ENCODE data around the gene NUBP1.
"Not testable (repeated sequence)": the region's sequence is repeated elsewhere in the genome, so short reads cannot be mapped to it uniquely, and the experiment has no call there.

Gene NUBP1

DNA sequence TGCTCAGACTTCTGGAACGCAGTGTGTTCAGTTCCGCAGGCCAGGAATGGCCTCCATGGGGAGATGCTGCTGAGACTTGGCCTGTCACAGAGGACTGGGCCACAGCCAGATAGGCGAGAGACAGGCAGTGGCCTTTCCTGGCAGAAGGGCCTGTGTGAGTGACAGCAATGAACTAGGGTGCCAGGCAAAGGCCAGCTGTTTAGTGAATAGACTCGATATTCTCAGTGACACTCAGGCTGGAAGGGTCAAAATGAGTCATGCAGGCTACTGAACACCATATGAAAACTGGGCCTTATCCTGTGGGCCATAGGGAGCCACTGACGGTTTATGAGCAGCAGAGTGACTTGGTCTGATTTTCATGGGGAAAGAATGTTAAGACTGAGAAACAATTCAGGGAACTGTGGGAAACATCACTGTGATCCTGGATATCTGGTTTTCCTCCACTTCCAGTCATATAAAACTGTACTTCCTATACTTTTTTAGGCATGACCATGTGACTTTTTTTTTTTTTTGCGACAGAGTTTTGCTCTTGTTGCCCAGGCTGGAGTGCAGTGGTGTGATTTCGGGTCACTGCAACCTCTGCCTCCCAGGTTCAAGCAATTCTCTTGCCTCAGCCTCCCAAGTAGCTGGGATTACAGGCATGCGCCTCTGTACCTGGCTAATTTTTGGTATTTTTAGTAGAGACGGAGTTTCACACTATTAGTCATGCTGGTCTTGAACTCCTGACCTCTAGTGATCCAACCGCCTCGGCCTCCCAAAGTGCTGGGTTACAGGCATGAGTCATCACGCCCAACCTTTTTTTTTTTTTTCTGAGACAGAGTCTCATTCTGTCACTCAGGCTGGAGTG is 5.2 kb upstream of the NUBP1 start:
- no peaks in the 10 kb centered on the region for H3K36me3 ChIP-seq (ENCODE audit: insufficient read depth, low read depth, low read length)
- H3K9ac ChIP-seq (ENCODE audit: low read depth, low read length) = no peak overlapping the region
- H3K27me3 ChIP-seq (ENCODE audit: insufficient read depth, low read length) = no peaks in the 10 kb centered on the region
- 0 out of 2 replicates have a peak, but pooled peaks cover under 1% of the 10 kb centered on the region for H3K9me3 ChIP-seq (ENCODE audit: insufficient read depth, low read depth, low read length)
- H3K4me3 ChIP-seq (ENCODE audit: low read length) = no peak overlapping the region
- H3K27ac ChIP-seq (ENCODE audit: low read length) = no peak overlapping the region
- H3K4me1 ChIP-seq (ENCODE audit: insufficient read depth, low read length) = no peaks in the 10 kb centered on the region; the same call in 1 of the 2 replicates

DNA sequence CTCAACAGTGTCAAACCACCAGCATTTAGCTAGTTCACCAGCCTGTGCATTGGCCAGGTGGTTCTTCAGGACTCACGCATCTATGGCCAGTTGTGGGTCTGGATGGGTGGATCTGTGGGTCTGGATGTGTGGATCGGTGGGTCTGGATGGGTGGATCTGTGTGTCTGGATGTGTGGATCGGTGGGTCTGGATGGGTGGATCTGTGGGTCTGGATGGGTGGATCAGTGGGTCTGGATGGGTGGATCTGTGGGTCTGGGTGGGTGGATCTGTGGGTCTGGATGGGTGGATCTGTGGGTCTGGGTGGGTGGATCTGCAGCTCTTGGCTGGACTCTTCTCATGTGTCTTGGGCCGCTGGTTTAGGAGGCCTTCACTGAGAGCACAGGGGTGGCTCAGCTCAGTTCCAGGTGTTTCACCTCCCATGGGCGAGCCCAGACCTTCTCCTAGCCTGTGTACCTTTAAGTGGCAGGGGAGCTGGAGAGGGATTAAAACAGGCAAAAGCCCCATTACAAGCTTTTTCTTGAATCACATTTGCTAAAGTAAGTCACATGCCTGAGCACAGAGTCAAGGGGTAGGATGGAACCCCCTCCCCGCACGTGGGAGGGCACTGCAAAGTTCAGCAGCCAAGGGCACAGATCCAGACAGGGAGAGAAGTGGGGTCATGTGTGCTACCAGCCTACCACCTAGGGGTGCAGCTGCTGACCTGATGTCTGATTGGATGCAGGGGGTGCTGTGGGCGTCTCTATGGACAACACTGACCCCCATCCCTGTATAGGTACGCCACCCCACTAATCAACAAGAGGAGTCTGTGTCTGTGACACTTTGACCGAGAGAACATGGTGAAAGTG is 3.4 kb upstream of the NUBP1 start:
- Histone ChIP-seq H3K9me3 (ENCODE audit: insufficient read depth, low read depth, low read length) (no peaks in the 10 kb centered on the region), H3K27ac (ENCODE audit: low read length) (no peak overlapping the region), H3K36me3 (ENCODE audit: insufficient read depth, low read depth, low read length) (no peaks in the 10 kb centered on the region), H3K4me1 (ENCODE audit: insufficient read depth, low read length) (no peaks in the 10 kb centered on the region; the same call in 1 of the 2 replicates), H3K9ac (ENCODE audit: low read depth, low read length) (no peak overlapping the region), H3K27me3 (ENCODE audit: insufficient read depth, low read length) (no peaks in the 10 kb centered on the region), H3K4me3 (ENCODE audit: low read length) (no peak overlapping the region)

DNA sequence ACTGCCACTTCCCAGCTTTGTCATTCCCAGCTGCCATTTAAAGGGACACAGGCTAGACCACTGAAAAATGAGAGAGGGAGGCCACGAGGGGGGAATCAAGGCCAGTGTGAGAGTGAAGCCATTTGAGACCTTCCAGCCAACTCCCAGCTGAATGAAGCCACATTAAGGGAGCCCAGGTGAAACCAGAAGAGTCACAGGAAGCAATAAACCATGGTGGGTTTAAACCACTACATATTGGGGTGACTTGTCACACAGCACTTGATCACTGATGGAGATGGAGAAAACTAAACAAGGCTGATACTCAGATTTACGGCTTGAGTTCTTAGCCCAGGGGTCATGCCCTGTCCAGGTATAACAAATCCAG is 2.8 kb upstream of the NUBP1 start:
- Histone ChIP-seq H3K9ac (ENCODE audit: low read depth, low read length) (no peak overlapping the region), H3K27me3 (ENCODE audit: insufficient read depth, low read length) (no peaks in the 10 kb centered on the region), H3K27ac (ENCODE audit: low read length) (no peak overlapping the region), H3K36me3 (ENCODE audit: insufficient read depth, low read depth, low read length) (no peaks in the 10 kb centered on the region), H3K4me3 (ENCODE audit: low read length) (no peak overlapping the region), H3K9me3 (ENCODE audit: insufficient read depth, low read depth, low read length) (no peaks in the 10 kb centered on the region), H3K4me1 (ENCODE audit: insufficient read depth, low read length) (no peaks in the 10 kb centered on the region; the same call in 1 of the 2 replicates)

DNA sequence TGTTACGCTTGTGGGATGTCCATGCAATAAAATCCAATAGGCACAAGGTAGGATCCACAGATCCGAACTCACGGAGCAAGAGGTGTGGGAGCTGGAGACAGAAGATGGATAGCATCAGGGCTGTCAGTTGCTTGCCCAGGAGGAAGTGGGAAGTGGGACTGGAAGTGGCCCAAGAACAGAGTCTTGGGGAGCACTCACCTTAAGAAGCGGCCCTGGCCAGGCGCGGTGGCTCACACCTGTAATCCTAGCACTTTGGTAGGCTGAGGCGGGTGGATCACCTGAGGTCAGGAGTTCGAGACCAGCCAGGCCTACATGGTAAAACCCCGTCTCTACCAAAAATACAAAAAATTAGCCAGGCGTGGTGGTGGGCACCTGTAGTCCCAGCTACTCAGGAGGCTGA is 2.4 kb upstream of the NUBP1 start:
- not testable (repeated sequence) for H3K9me3 ChIP-seq (ENCODE audit: insufficient read depth, low read depth, low read length); H3K9ac ChIP-seq (ENCODE audit: low read depth, low read length); H3K27ac ChIP-seq (ENCODE audit: low read length); H3K4me3 ChIP-seq (ENCODE audit: low read length); H3K36me3 ChIP-seq (ENCODE audit: insufficient read depth, low read depth, low read length); H3K27me3 ChIP-seq (ENCODE audit: insufficient read depth, low read length); H3K4me1 ChIP-seq (ENCODE audit: insufficient read depth, low read length)

DNA sequence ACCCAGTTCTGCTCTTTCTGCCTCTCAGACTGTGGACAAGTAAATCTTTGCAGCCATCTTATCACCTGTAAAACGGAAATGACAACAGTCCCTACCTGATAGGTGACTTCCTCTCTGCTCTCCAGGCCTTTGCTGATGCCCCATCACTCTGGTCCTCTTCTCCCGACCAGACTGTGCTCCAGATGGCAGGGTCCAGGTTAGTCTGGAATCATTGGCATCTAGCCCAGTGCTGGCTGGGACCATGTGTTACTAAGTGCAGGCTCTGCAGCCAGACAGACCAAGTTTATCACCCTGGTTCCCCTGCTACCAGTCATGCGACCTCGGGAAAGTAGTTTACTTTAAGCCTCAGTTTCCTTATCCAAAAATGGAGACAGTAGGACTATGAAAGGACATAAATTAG is 1.8 kb upstream of the NUBP1 start:
- no peaks in the 10 kb centered on the region for H3K27me3 ChIP-seq (ENCODE audit: insufficient read depth, low read length)
- H3K36me3 ChIP-seq (ENCODE audit: insufficient read depth, low read depth, low read length) = no peaks in the 10 kb centered on the region
- H3K27ac ChIP-seq (ENCODE audit: low read length) = no peak overlapping the region
- no peak overlapping the region for H3K4me3 ChIP-seq (ENCODE audit: low read length)
- H3K9ac ChIP-seq (ENCODE audit: low read depth, low read length) = no peak overlapping the region
- H3K9me3 ChIP-seq (ENCODE audit: insufficient read depth, low read depth, low read length) = no peaks in the 10 kb centered on the region
- no peaks in the 10 kb centered on the region; the same call in 1 of the 2 replicates for H3K4me1 ChIP-seq (ENCODE audit: insufficient read depth, low read length)

DNA sequence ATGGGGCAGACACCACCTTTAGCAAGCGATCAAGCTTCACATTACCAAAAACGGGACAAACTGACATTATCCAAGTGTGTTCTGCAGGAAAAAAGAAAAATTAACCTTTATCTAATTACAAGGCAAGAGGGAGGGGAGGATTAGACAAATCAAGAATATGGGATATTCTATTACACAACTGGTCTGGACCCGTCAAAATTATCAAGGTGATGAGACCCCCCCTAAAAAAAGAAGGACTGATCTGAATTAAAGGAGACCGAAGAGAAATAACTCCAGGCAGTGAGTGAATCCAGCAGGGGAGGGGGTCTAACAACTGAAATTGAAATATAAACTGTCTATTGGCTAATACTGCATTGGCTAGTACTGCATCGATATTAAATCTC is 424 bp upstream of the NUBP1 start:
- H3K27ac ChIP-seq (ENCODE audit: low read length) = no peak overlapping the region
- peaks cover 10% of the 10 kb centered on the region; the same call in 1 of the 2 replicates for H3K36me3 ChIP-seq (ENCODE audit: insufficient read depth, low read depth, low read length)
- no peaks in the 10 kb centered on the region; the same call in 1 of the 2 replicates for H3K4me1 ChIP-seq (ENCODE audit: insufficient read depth, low read length)
- H3K27me3 ChIP-seq (ENCODE audit: insufficient read depth, low read length) = no peaks in the 10 kb centered on the region
- peak overlapping the region; percentile 89; the same call in 1 of the 2 replicates for H3K9ac ChIP-seq (ENCODE audit: low read depth, low read length)
- H3K9me3 ChIP-seq (ENCODE audit: insufficient read depth, low read depth, low read length) = no peaks in the 10 kb centered on the region
- peak overlapping the region; percentile 88 for H3K4me3 ChIP-seq (ENCODE audit: low read length)

DNA sequence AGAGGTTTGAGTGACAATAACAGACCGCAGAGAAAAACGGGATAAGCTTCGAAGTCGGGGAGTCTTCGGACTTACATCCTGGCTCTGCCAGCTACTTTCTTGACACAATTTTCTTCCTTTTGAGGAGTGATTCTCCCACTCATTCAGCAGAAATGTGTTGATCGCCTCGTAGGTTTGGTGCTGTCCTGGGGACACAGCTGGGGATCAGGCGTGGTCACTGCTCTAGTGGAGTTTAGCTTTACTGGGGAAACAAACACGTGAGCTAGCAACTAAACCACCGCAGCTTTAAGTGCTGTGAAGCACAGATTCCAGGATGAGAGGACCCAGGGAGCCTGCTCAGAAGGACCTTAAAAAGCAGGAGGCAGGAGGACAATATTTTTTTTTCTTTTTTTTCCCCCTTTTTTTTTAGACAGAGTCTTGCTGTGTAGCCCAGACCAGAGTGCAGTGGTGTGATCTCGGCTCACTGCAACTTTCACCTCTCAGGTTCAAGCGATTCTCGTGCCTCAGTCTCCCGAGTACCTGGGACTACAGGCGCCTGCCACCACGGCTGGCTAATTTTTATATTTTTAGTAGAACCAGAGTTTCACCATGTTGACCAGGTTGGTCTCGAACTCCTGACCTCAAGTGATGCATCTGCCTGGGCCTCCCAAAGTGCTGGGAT is 858 bp downstream of the NUBP1 start:
- Histone ChIP-seq H3K36me3 (ENCODE audit: insufficient read depth, low read depth, low read length) (peaks cover 14% of the 10 kb centered on the region; the same call in 1 of the 2 replicates), H3K27ac (ENCODE audit: low read length) (no peak overlapping the region), H3K9ac (ENCODE audit: low read depth, low read length) (peak overlapping the region; percentile 86), H3K9me3 (ENCODE audit: insufficient read depth, low read depth, low read length) (no peaks in the 10 kb centered on the region), H3K27me3 (ENCODE audit: insufficient read depth, low read length) (no peaks in the 10 kb centered on the region), H3K4me1 (ENCODE audit: insufficient read depth, low read length) (no peaks in the 10 kb centered on the region; the same call in 1 of the 2 replicates), H3K4me3 (ENCODE audit: low read length) (peak overlapping the region; percentile 88)

DNA sequence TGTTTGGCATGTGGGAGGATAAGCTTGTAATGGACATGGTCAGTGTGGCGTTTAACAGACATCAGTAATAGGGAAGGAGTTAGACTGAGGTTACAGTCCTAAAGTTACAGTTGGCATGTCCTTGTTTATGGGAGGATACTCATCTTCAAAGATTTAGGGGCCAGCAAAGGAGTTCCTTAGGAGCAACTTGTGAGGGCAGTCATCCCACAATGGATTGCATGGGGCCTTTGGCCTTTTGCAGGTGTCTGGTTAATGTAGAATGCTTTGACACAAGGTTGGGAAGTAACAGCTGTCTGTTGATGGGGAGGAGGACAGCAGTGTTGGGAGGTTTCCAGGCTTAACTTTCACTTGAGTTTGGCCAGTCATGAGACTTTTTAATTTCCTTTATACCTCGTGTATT is 2.2 kb downstream of the NUBP1 start:
- Histone ChIP-seq H3K9ac (ENCODE audit: low read depth, low read length) (no peak overlapping the region), H3K36me3 (ENCODE audit: insufficient read depth, low read depth, low read length) (peaks cover 20% of the 10 kb centered on the region; the same call in 1 of the 2 replicates), H3K4me3 (ENCODE audit: low read length) (no peak overlapping the region), H3K27me3 (ENCODE audit: insufficient read depth, low read length) (no peaks in the 10 kb centered on the region), H3K4me1 (ENCODE audit: insufficient read depth, low read length) (no peaks in the 10 kb centered on the region; the same call in 1 of the 2 replicates), H3K27ac (ENCODE audit: low read length) (no peak overlapping the region), H3K9me3 (ENCODE audit: insufficient read depth, low read depth, low read length) (no peaks in the 10 kb centered on the region)

DNA sequence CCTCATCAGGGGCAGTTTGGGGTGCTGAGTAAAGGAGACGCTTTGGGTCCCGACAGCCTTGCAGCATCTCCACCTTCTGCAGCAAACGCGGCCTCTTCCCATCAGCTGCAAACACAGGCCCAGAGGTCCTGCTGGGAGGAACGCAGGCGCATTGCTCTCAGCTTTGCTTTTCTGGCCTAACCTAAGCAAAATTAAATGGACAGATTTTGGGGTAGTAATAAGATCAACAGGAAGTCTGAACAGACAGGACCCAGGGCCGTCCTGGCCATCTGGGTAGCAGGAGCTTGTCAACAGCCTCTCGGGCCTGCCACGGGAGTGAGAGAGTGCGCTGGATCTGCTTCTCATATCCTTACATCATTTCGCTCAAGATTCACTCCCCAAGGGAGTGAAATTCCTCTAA is 7.2 kb downstream of the NUBP1 start:
- Histone ChIP-seq H3K4me1 (ENCODE audit: insufficient read depth, low read length) (no peaks in the 10 kb centered on the region), H3K27ac (ENCODE audit: low read length) (no peak overlapping the region), H3K9ac (ENCODE audit: low read depth, low read length) (no peak overlapping the region), H3K36me3 (ENCODE audit: insufficient read depth, low read depth, low read length) (peaks cover 35% of the 10 kb centered on the region), H3K4me3 (ENCODE audit: low read length) (no peak overlapping the region), H3K9me3 (ENCODE audit: insufficient read depth, low read depth, low read length) (no peaks in the 10 kb centered on the region), H3K27me3 (ENCODE audit: insufficient read depth, low read length) (no peaks in the 10 kb centered on the region)

DNA sequence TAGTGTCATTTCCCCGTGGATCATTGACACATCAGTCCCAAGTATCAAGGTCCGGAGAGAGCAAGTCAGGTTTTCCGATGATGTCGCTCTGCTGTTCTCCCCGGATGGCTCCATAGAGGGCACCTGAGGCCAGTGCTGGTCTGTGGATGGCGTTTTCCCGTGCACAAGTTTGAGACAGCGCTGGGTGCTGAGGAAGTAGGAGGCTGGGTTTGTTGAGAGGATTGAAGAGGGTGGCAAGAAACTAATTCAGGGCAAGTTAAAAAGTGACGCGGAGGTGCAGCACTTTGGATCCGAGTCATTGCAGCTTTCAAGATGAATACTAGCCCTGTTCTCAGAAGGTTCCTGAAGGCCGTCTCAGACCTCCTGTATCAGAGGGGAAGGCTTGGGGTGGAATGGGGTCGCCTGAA is 7.7 kb downstream of the NUBP1 start:
- Histone ChIP-seq H3K27ac (ENCODE audit: low read length) (no peak overlapping the region), H3K36me3 (ENCODE audit: insufficient read depth, low read depth, low read length) (peaks cover 35% of the 10 kb centered on the region), H3K9ac (ENCODE audit: low read depth, low read length) (no peak overlapping the region), H3K4me3 (ENCODE audit: low read length) (no peak overlapping the region), H3K4me1 (ENCODE audit: insufficient read depth, low read length) (no peaks in the 10 kb centered on the region), H3K27me3 (ENCODE audit: insufficient read depth, low read length) (no peaks in the 10 kb centered on the region), H3K9me3 (ENCODE audit: insufficient read depth, low read depth, low read length) (no peaks in the 10 kb centered on the region)

DNA sequence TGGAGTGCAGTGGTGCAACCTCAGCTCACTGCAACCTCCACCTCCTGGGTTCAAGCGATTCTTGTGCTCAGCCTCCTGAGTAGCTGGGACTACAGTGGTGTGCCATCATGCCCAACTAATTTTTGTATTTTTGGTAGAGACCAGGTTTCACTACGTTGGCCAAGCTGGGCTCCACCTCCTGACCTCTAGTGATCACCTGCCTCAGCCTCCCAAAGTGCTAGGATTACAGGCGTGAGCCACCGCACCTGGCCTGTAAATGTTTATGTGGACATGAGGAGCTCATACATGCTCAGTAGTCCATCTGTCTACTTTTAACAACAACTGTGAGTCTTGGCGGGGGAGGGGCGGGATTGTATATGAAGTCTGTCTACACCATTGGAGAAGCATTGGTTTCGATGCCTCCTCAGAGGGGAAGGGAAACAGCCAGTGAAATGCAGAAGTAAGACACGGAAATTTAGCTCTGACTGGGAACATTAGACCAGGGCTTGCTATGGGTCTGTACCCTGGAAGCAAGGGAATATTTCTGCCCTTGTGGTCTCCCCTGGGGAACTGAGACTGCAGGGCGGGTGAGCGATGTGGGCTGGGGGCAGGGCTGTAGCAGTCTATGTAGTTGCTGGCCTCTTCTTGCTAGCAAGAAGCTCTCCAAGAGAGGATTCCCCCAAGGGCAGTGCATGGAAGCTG is 9.3 kb downstream of the NUBP1 start:
- Histone ChIP-seq H3K36me3 (ENCODE audit: insufficient read depth, low read depth, low read length) (peaks cover 38% of the 10 kb centered on the region), H3K9ac (ENCODE audit: low read depth, low read length) (no peak overlapping the region), H3K27ac (ENCODE audit: low read length) (no peak overlapping the region), H3K27me3 (ENCODE audit: insufficient read depth, low read length) (no peaks in the 10 kb centered on the region), H3K4me1 (ENCODE audit: insufficient read depth, low read length) (no peaks in the 10 kb centered on the region), H3K4me3 (ENCODE audit: low read length) (no peak overlapping the region), H3K9me3 (ENCODE audit: insufficient read depth, low read depth, low read length) (no peaks in the 10 kb centered on the region)
